Measurements from ENCODE around the gene PSMB4.
"Not testable (repeated sequence)": the region's sequence is repeated elsewhere in the genome, so short reads cannot be mapped to it uniquely, and the experiment has no call there.

PSMB4 gene

DNA sequence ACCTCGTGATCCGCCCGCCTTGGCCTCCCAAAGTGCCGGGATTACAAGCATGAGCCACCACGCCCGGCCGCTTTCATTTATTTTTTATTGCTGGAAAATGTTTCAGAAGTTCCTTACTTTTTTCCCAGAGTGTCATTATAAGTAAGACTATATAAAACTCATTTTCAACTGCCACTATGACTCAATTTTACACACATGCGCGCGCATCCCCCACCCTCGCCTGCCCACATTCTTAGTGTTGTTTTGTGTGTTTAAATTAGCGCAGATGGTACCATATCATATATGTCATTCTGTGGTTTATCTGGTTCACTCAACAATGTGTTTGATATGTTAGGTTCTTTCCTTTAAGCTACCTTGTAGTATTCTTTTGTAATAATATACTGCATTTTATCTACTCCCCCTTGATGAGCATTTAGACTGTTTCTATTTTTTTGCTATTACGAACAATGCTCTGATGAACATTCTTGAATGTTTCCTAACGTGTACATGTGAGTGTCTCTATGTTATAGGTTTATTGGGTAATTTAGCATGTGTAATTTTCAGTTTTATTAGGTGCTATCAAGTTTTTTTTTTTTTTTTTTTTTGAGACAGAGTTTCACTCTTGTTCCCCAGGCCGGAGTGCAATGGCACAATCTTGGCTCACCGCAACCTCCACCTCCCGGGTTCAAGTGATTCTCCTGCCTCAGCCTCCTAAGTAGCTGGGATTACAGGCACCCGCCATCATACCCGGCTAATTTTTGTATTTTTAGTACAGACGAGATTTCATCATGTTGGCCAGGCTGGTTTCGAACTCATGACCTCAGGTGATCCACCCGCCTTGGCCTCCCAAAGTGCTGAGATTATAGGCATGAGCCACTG lies 8.9 kb upstream of the PSMB4 start:
- DNase-seq = not testable (repeated sequence)

DNA sequence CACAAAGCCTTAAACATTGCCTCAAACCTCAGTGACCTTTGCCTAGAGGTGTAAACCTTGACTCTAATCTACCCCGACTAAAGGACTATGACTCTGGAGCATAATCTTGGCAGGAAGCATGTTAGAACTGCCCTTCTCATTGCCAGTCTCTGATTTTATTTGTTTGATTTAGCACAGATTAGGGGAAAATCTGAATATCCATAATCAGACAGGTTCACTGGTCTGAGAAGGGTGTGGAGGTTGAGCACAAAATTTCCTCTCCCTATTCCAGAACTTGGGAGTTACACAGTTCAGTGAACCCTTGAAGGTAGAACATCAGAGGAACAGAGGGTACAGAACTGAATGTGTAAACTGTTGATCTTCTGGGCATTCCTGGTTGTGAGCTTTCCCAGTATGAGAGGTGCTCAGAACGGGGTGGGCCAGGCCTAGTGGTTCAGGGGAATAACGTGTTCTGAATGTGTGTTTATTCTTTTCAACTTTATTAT lies 8.3 kb upstream of the PSMB4 start:
- no peak for DNase-seq

DNA sequence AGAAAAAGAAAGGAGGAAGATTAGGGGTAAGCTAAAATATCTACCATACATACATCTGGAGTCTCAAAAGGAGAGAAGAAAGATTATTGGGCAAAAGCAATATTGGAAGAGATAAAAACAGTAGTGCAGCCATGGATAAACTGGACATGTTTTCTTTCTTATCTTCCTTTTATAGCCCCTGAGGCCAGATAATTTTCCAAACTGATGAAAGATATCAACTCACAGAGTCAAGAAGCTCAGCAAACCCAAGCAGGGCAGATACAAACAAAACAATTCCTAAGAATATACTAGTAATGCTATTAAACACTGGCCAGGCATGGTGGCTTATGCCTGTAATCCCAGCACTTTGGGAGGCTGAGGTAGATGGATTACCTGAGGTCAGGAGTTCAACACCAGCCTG lies 5.8 kb upstream of the PSMB4 start:
- DNase-seq = no peak

DNA sequence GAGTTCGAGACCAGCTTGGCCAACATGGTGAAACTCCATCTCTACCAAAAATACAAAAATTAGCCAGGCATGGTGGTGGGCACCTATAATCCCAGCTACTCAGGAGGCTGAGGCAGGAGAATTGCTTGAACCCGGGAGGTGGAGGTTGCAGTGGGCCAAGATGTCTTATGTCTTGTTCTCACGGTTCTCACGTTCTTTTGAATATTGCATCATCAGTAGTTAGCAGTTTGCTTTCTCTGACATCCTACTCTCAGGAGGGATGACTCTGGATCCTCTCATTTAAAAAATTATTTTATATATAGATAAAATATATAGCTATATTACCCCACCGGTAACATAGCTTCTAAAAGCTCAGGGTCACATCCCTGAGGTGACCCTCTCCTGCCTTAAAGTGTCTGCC lies 3.1 kb upstream of the PSMB4 start:
- DNase-seq = not testable (repeated sequence)

DNA sequence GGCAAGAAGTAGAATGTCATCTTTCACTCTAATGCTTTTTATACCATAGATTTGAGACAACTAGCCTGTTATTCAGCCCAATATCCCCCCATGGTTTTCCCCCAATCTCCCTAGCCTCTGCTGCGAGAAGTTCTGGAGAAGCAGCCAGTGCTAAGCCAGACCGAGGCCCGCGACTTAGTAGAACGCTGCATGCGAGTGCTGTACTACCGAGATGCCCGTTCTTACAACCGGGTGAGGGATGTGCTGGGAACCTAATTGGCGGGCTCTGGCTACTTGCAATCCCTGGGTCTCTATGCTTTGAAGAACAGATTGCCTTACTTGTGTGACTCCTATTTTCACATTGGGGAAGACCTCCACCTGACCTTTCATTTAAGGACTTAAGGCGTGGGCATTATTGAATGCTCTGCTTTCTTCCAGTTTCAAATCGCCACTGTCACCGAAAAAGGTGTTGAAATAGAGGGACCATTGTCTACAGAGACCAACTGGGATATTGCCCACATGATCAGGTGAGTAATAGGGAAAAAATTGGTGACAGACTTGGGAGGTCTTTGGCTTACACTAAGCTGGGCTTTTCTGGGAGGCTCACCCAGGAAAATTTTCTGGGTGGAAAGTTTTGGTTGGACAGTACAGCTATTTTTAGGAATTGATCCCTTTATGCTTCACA lies 1.9 kb downstream of the PSMB4 start:
- DNase-seq = no peak

DNA sequence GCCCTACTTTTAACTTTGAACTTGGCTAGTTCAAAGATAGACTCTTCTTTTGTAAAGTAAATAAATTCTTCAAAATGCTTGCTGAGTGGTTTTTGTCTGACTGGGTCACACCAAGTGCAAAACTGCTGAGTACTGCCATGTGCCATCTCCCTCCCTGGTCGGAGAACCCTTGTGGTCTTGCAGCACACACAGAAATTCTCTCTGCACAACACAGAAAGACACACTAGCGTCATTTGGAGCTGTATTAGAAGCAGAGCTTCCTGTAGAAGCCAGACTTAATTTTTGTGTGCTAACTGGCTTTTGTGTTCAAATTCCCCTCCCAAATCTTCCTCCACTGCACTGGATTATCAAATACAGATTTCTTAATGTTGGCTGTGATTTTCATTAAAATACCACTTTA lies 2.5 kb downstream of the PSMB4 start:
- no peak for DNase-seq

DNA sequence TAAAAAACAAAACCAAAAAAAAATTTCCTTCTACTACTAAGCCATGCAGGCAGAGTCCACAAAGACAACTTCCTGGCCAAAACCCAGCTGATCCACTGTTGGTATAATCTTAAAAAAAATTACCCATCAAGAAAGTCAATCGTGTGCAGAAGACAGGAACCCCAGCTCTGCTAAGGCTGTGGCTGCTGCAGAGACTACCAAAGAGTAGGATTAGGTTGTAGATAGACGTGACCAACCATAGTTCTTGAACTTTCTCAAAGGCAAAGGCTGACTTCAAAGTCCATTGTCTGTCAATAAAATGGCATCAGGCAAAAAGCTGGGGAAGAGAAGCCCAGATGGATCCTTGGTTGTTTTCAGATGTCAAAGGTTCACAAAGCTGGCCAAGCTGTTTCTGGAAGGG lies 3.4 kb downstream of the PSMB4 start:
- no peak for DNase-seq

DNA sequence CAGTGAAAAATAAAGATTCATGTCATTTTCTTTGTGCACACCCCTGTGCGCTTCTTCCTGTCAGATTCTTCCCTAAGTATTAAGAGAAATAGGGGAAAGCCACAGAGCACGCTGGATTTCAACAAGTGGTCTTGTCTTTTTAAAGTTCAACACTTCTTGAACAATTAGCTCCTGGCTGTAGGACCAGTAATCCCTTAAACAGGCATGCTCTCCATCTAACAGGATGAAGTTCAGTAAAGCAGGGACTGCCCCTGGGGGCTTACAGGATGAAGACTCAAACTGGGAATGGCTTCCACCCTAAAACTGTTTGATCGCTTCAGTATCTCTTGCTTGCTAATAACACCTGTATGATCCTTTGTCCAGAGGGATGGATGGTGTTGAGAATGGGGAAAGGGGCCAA lies 4.2 kb downstream of the PSMB4 start:
- DNase-seq = peak; percentile 79

DNA sequence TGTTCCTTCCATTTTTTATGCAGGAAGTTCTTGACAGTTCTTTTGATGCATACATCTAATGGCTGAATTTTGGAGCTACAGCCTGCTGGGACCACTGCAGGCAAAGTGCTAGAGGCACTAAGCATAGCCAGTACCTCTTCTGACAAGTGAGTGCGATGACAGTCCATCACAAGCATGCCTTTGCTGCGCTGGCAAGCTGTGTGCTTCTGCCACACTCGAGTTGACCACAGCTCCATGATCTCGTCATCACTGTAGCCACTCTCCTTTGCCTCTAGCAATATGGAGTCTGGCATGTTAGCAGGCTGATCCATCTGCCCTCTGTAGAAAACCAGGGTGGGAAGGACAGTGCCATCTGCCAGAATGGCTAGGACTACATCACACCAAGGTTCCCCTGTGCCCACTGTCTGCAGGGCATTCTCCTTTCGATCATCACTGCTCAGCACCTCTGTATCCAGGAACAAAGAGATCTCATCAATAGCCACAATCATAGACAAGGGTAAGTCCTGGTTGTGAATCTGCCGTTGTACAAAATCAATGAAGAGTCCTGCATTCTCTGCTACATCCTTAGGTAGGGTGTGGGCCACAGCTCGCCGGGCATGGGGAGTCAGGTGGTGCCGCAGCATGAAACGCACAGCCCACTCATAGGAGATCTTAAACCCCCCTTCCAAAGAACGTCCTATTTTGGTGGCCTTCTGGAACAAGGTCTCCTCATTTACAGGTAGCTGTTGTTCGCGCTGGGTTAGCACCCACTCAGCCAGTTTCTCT lies 6.0 kb downstream of the PSMB4 start:
- DNase-seq = no peak

DNA sequence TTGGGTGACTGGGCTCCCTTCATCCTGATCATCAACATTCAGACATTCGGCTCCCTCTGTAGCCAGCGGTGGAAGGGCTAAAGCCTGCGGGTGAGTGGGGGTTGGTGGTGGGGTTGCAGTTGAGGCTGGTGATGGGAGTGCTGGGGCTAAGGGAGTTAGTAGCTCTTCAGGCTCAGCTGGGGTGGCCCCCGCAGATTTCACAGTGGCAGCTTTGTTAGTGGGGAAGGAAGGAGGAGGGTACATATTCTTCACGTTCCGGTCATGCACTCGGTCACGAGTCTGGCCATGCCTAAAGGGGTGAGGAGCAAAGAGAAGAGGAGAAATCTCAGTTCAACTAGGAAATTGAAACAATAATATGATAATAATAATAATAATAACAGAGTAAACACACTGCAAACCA lies 6.8 kb downstream of the PSMB4 start:
- DNase-seq = no peak

DNA sequence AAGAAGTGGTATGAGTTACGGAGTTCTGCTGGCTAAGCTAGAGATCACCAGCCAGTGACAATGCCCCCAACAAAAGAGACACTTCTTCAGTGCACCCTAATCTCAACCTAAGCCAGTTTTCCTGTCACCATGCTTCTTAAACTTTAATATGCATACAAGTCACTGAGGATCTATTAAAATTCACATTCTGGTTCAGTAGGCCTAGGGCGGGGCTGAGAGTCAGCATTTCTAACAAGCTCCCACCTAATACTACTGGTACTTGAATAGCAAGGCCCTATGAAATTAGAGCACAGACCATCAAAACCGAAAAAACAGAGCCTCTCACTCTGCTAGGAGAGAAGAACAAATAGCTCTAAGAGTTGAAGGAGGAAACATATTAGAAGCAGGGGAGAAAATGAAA lies 7.9 kb downstream of the PSMB4 start:
- DNase-seq = no peak

DNA sequence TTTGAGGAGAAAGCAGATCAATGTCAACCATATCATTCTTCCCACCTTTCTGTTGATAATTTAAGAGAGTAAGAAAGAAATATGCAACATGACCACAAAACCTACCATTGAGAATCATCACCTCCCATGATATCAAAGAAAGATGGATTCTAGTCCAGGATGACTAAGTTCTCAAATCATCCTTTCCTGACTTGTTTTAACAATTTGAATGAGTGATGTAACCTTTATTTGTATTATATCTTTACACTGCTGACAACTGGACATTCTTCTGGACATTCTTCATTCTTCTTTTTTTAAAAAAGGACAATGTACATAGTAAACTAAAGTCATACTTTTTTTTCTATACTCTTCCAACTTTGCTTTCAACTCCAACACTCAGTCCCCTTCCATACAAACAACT lies 9.5 kb downstream of the PSMB4 start:
- DNase-seq = no peak

DNA sequence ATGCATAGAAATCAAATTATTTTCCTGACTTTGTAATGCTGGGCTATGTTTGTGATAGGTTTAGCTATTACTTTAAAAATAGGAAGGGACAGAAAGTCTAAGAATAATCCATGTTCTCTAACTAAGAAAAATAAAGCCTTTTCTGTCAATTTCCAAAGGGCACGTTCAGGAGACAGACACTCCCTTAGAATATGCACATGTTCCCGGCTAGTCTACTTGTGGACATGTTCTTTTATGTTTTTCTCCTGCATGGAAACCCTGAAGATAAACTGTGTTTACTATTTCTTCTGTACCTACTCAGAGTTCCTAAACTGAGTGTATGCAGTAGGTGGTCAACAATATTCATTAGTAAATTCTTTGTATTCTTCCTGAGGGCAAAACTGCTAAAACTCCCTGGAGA lies 12.5 kb downstream of the PSMB4 start:
- no peak for DNase-seq

DNA sequence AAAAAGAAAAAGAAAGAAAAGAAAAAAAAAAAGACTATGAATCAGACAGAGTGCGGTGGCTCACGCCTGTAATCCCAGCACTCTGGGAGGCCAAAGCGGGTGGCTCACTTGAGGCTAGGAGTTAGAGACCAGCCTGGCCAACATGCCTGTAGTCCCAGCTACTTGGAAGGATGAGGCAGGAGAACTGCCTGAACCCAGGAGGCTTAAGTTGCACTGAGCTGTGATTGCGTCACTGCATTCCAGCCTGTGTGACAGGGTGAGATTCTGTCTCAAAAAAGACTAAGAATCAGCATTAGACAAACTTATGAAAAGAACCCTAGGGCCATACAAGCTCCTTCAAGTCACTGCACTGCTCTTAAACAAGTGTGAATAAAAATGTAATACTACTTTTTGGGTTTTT lies 16.9 kb downstream of the PSMB4 start:
- DNase-seq = no peak

DNA sequence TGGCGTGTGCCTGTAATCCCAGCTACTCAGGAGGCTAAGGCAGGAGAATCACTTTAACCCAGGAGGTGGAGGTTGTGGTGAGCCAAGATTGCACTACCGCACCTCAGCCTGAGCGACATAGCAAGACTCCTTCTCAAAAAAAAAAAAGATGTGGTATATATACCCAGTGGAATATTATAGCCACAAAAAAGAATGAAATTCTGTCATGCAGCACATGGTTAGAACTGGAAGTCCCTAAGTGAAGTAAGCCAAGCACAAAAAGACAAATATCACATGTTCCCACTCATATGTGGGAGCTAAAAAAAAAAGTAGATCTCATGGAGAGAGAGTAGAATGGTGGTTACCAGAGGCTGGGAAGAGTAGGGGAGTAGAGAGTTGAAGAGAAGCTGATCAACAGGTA lies 18.7 kb downstream of the PSMB4 start:
- DNase-seq = no peak

DNA sequence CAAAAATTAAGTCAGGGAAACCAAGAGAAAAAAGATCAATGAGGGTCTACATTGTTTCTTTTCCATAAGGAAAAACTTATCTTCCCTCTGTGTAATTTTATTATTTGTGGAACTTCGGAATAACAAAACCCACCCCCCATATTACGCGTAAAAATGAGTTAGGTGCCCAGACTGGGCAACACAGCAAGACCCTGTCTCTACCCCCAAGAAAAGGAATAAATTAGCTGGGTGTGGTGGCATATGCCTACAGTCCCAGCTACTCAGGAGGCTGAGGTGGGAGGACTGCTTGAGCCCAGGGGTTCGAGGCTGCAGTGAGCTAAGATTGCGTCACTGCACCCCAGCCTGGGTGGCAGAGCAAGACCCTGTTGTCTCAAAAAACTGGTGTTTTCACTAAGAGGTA lies 20.4 kb downstream of the PSMB4 start:
- DNase-seq = no peak

DNA sequence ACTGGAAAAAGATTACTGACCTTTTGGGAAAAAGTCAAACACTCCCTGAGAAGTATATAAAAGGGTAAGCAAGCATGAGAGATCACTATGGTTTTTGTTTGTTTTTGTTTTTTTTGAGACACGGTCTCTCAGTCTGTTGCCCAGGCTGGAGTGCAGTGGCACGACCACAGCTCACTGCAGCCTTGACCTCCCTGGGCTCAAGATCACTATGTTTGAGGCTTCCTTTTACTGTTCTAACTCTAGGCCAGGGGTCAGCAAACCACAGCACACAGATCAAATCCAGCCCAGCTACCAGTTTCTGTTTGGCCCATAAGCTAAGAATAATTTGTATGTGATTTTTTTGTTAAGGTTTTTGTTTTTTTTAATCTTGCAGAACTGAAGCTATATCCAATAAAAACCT lies 25.7 kb downstream of the PSMB4 start:
- DNase-seq = no peak

DNA sequence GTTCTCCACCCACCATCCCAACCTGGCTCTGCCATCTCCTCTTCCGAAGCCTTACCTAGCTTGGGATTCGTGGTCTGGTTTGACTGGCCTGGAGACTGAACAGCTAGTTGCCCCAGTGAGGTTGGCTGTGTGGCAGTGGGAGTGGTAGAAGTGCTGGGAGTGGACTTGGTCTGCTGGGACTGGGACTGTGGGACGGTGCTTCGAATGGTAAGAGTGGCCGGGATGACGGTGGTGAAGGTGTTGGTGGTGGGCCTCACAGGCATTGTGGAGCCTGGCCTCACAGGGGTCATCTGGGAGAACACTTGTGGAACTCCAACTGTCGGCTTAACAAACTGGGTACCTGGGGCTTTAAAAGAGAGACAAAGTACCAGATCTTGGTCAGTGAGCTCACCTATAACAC lies 28.7 kb downstream of the PSMB4 start:
- no peak for DNase-seq

DNA sequence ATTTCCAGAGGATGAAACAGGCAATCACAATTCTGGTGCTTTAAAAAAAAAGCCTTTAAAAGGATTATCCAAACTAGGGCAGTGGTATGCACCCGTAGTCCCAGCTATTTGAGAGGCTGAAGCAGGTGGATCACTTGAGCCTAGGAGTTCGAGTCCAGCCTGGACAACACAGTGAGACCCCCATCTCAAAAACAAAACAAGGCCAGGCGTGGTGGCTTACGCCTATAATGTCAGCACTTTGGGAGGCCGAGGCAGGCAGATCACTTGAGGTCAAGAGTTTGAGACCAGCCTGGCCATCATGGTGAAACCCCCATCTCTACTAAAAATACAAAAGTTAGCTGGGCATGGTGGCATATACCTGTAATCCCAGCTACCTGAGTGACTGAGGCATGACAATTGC lies 34.5 kb downstream of the PSMB4 start:
- peak; percentile 31 for DNase-seq

DNA sequence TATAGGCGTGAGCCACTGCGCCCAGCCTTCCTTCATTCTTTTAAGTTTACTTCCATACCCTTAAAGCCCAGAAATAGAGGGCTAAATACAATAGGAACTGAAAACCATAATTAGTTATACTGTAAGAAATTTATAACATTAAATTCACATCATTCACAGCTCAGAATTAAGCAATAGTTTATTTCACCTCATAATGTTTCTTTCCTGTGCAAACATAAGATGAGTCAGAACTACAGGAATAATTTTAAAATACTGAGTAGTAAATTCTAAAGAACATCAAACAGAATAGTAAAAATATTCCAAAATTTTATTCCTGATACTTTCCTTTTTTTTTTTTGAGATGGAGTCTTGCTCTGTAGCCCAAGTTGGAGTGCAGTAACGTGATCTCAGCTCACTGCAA lies 35.8 kb downstream of the PSMB4 start:
- no peak for DNase-seq

DNA sequence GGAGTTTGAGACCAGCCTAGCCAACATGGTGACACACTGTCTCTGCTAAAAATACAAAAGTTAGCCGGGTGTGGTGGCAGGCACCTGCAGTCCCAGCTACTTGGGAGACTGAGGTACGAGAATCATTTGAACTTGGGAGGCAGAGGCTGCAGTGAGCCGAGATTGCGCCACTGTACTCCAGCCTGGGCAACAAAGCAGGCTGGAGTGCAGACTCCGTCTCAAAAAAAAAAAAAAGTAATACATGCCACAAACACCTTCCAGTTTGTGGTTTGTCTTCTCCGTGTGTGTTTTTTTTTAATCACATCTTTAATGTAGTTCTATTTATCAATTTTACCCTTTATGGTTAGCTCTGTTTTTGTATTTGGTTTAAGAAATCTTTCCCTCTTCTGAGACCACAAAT lies 37.6 kb downstream of the PSMB4 start:
- no peak for DNase-seq

DNA sequence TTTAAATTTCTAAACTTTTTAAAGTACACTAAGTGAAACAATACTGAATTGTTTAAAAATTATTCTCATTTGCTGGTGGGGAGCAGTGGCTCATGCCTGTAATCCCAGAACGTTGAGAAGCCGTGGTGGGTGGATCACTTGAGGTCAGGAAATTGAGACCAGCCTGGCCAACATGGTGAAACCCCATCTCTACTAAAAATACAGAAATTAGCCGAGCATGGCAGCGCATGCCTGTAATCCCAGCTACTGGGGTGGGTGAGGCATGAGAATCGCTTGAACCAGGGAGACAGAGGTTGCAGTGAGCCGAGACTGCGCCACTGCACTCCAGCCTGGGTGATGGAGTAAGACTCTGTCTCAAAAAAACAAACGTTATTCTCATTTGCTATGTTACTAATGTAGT lies 38.0 kb downstream of the PSMB4 start:
- DNase-seq = not testable (repeated sequence)

DNA sequence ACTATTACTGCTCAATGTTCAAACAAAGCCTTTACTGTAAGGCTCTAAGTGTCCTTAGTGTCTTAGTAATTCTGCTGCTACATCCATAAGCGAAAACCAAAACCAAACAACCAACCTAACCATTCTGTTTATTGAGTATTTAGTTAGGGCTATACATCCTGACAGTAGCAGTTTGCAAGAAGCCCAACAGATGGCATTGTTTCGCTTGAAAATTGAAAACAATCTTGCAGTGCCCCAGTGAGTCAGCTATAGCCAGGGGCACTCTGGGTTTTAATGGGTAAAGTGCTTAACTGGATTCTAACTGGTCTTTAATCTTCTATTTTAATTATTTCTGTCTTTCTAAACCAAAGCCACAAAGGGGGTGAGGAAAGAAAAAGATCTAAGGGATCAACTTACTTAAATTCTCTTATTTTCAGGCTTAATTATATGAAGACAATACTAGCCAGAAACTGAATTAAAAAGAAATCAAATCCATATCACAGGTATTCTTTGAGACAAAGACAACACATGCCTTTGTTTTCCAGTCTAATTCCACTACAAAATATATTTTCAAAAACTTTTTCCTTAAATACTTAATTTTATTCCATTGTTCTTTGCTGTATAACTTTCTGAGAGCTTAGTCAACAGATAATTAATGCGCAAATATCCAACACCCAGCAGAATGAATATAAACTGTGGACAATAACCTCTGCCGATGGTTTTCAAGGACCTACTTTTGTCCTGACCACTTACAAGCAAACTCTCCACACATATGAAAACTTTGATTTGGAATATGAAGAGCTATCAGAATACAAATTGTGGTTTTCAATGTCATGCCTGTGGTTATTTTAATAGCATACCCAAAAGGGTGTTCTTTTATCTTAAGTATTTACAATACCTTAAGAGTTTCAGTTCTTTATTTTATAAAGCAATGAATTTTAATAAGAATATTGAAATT lies 44.7 kb downstream of the PSMB4 start:
- DNase-seq = peak; percentile 91
